DMS153 treated with DMSO at 0.1 percent for 48 hours (cell line): Measurements from ENCODE around the gene RTL10.

ENCODE experiments used
- DNase-seq: peaks from one replicate; lab custom pipeline; 2025; ENCODE audit not compliant: unreplicated experiment; lab: John Stamatoyannopoulos, UW

RTL10 gene, protein sequence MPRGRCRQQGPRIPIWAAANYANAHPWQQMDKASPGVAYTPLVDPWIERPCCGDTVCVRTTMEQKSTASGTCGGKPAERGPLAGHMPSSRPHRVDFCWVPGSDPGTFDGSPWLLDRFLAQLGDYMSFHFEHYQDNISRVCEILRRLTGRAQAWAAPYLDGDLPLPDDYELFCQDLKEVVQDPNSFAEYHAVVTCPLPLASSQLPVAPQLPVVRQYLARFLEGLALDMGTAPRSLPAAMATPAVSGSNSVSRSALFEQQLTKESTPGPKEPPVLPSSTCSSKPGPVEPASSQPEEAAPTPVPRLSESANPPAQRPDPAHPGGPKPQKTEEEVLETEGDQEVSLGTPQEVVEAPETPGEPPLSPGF

DNA sequence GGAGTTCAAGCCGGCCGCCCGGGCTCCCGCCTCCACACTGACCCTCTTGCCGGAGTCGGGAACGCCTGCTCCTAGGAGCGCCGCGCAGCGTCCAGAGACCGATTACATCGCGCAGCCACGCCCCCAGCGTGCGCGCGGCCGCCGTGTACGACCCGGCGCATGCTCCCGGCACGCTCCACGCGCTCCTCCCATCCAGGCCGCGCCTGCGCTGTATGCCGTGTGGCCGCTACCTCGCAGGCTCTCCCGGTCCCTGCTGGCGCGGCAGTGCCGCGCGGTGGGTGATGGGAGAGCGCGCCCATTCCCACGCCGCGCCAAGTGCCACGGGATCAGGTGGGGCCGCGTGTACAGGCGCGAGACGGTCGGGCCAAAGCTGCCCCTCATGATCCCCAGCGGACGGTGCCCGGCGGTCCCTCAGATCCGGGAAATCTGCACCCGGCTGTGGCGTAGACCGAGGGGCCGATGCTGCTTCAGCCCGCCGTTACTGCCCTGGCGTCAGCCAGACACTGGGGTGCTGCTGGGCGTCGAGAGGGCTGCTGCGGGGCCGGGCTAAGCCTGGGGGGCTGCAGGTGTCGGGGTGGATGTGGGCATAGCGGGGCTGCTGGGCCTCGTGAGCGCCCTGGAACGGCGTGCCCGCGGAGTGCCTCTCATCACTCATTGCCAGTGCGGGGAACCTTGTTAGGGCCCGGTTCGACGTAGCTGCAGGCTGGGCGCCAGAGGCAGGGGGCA lies at the start of gene RTL10, which contains the start of gene GNB1L:
TSS of gene RTL10 (minus strand) at position 97 of the 726 bp plus-strand sequence. CDS start 2,613 bp downstream, outside the sequence.
TSS of gene GNB1L (minus strand) at position 97 of the 726 bp plus-strand sequence. CDS start 33,519 bp downstream, outside the sequence.
- peak; percentile 92 for DNase-seq

DNA sequence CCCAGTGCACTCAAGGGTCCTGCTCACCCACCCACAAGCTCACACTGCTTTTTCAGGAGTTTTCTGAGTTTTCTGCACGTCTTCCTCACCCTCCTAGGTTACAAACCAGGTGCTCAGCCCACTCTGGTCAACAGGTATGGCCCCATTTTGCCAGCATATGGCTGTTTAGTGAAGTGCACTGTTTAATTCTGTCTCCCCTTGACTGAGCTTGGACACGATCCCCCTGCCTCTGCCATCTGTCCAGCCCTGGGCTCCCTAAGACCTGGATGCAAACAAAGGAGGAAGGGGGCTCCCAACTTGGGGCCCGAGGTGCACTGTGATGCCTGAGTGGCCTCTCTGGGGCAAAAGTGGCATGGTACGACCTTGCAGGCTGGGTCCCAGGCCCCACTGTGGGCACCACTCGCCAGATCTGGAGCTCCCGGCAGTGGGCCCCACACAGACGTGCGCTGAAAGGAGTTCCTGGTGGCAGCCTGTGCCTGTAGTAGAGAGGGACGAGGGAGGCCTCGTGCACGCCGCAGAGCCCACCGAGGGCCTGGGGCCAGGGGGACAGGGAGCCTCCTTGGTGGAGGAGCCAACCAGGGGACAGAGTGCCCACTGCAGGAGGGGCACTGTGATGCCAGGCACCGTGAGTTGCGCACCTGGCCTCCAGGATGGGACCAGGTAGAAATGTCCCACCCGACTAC lies 49.6 kb upstream of the RTL10 start:
- DNase-seq: no peak

DNA sequence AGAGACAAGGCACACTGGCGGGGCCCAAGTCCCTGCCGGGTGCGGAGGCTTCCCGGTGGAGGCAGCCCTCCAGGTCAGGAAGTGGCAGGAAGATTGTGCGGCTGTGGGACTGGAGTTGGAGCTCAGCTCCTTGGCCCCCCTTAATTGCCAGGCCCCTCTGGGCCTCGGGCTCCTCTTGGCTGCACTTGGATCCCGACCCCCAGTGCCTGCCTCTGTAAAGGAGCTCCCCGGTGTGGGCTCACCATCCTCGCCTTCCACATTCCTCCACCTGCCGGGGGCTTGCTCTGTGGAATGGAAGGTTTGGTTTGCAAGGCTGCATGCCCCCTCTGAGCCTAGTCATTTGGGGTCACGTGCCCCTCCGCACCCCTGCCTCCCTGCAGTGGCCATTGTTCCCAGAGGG lies 48.8 kb upstream of the RTL10 start:
- no peak for DNase-seq

DNA sequence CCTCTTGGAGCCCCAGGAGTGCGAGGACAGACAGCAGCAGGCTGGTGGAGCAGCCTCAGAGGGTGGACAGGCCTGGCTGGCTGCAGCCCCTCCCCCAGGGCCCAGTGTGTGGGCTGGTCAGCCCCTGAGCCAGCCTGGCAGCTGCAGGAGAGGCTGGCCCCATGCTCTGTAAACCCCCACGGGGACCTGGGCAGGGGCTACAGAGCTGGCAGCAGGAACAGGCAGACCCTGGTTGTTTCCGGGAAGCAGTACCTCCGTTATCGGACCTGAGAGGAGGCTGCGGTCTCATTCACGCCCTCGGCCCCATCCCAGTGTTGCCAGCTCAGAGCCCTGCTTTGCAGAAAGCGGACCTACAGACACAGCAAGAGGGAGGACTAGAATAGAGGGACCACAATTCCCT lies 48.4 kb upstream of the RTL10 start:
- no peak for DNase-seq

DNA sequence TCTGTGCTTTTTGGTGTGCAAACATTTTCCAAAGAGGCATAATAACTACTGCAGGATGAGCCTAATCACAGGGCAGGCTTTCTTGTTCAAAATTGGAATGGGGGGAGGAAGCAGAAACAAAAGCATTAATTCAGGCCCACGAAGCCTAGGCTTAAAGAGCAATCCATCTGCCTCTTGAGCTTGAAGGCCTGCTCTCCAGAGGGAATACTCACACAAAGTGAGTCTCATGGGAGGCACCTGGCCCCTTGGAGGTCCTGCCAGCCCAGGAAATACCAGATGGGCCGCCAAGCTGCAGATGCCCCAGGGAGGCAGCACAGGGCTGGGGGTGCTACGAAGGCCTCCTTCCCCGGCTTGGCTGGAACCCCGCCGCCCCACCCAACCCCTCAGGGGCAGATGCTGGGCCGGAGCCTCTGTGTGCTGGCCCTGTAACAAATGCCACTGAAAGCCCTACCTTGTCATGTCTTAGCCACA lies 47.6 kb upstream of the RTL10 start:
- DNase-seq: peak; percentile 53

DNA sequence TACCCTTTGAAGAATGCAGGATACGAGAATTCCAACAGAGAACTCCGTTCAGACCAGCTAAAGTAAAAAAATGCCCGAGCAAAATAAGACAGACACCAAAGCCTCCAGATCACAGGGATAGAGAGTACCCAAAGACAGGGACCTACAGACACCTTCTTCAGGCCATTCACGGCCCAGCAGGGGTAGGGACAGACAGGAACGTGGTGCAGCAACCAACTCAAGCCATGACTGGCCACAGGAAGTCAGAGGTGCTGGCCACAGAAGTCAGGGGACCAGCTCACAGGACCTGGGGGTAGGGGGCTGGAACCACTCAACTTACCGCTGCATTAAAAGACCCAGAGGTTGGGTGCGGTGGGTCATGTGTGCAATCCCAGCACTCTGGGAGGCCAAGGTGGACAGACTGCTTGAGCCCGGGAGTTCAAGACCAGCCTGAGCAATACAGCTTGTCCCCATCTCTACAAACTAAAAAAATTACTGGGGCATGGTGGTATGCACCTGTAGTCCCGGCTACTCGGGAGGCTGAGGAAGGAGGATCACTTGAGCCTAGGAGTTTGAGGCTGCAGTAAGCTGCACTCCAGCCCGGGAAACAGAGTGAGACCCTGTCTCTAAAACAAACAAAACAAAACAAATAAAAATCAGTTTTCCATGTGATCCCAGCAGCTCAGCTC lies 47.0 kb upstream of the RTL10 start:
- no peak for DNase-seq

DNA sequence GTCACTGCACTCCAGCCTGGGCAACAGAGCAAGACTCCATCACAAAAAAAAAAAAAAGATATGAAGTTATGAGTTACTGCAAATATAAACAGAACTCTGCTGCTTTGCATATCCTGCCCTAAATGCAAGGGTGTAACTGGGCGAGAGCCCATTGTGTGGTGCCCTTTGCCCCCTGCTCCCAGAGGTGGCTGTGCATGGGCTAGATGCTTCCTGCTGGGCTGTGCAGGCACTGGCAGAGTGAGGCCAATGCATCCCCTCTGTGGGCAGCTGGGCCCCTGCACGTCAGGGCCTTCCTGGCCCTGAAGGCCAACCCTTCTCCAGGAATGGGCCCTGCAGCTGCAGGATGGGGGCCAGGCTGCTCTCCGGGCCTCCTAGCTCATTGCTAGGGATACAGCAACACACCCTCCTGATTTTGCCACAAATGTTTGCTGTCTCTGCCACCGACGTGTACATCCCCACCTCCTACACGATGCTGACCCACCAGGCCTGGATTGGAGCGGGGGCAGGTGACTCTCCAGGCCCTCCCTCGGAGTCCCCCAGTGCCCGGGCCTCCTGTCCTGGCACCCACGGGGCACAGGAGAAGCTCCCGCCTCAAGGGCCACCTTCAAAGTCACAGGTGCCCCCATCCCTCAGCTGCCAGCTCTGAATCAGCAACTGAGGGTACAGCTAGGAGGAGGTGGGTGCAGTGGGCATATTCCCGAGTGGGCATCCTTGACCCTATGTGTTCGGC lies 46.2 kb upstream of the RTL10 start:
- DNase-seq: no peak

DNA sequence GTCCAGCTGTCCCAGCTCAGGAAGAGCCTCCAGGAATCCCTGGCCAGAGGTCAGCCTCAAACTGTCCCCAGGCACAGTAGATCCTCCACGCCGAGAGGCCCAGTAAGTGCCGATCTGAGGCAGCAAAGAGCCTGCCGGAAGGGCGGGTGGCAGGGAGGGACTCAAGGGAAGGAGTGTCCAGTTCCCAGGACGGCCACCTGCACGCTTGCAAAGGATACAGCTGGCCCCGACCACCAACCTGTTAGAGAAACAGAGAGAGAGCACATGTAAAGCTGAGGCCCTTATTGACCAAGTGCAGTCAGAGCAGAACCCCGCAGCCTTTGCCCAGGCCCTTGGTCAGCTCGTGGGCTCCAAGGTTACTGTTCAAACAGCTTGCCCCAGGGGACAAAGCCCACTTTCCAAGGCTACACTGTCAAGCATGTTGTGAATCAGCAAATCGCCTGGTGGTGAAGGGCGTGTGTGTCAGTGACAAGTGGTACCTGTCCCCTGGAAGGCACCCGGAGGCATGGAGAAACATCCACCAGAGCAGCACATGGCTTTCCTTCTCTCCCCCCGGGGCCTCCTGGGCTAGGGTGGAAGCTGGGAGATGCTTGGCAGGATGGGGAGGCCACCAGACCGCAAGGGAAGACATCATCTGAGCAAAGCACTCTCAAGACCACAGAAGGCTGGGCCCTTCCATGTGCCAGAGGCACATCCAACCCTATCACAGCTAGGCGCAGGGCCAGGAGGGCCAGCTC lies 44.3 kb upstream of the RTL10 start:
- no peak for DNase-seq

DNA sequence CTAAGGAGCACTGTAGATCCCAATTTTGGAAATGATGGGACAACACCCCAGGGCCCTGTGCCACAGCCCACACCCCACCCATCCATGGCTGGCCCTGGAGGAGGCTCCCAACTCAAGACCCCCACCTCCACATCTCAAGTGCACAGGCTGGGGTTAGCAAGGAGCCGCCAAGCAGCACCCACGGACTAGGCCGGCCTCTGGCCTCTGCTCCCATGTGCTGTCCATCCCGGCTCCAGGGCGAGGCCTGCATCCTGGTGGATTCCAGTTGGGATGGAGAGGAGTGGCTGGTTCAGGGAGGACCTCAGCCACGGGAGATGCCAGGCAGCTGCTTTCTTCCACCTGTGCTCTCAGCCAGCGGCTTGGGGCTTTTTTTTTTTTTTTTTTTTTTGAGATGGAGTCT lies 43.5 kb upstream of the RTL10 start:
- no peak for DNase-seq

DNA sequence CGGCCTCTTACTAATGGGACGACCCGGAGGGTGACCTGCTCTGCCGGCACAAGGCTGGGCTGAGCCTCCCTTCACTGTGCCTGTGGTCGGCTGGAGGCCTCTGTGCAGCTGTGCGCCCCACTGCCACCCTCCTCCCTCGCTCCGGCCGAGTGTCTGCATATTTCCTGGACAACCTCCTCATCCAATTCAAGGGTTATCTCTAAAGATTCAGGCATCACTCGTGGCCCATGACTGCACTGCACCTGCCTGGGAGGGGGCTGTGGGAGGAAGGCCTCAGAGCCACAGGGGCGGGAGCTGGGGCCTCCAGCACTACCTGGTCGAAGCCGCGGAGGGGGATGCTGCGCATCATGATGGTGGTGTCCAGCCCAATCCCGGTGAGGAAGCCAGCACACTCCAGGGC lies 43.1 kb upstream of the RTL10 start:
- no peak for DNase-seq

DNA sequence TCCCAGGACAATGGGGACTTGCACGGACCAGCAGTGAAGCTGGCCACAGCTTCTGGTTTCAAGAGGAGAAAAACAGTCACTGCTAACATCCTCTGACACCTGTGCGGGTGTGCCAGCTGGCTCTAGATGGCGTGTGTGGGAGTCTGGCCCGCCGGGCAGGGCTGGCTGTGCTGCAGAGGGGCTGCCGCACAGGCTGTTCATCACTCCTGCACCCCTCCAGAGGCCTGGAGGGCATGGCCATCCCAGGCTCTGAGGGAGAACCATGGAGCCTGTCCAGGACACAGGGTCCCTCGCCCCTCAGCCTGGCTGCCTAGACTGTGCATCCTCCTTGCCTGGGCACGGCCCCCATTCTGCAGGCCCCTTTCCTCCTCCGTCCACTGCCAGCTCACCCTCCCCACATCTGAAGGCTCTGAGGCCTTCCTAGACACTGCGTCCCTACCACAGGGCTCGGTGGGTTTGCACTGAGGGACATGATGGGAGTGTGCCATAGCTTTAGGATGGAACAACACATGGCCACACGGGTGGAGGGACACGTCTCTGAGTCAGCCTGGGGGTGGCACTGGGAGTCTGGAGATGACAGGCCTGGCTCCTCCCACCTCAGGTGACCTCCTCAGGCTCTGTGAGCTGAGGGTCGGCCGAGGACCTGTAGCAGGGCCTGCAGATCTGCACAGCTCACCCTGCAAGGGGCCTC lies 42.1 kb upstream of the RTL10 start:
- no peak for DNase-seq

DNA sequence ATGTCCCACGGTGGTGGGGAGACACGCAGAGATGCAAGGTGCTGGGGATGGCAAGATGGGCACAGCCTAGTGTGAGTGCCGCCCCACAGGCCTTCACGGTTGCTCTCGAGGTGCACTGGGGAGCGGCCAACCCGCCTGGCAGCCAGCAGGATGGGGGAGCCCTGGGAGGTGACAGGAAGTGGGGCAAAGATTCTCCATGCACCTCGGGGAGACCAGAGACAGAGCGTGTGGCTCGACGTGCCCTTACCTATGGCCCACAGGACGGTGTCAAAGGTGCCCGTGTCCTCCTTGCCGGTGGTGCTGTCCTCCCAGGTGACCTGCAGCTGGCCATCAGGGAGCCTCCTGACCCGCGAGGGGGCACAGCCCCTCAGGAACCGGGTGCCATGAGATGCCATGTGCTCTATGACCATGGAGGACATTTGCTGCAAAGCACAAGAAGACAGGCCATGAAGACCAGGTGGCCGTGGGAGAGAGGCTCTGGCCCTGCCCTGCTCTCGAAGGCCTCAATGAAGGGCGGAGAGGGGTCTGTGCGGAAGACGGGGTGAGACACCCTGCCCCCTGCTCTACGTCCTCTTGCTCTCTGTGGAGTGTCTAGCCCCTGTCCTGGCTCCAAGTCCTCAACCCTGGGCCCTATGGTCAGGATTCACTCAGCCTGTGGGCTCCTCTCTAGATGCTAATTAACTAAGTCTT lies 40.6 kb upstream of the RTL10 start:
- no peak for DNase-seq

DNA sequence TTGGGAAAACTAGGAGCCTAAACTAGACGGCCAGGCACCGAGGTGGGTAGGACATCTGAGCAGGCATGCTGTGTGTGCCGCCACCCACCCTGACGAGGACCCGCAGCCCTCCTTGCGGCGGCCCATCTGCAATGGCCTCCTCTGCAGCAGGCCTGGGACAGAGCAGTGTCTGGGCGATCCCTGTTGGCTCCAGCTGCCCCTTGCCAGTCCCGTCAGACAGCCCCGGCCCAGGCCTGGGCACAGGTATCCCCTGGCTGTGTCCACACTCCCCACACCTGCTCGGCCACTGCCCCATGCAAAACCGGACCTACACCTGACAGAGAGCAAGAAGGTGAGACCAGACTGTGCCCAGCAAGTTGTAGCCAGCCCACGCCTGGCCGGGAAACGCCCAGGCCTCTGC lies 38.7 kb upstream of the RTL10 start:
- no peak for DNase-seq

DNA sequence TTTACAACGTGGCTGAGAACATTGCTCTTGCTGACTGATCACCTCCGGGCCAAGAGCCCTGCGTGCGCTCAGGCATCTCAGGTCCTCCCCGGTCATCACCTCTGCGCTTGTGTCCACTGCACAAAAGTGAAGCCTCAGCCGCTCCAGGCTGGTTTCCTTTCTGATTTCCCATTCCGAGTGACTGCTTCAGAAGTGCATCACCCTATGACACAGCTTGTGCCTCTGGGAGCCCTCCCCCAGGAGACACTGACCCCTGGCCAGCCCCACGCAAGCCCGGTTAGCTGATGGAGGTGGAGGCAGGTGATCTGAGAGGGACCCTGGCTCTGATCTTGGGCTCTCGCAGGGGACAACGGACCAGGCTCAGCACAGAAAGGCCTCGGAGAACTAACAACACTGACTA lies 38.3 kb upstream of the RTL10 start:
- no peak for DNase-seq

DNA sequence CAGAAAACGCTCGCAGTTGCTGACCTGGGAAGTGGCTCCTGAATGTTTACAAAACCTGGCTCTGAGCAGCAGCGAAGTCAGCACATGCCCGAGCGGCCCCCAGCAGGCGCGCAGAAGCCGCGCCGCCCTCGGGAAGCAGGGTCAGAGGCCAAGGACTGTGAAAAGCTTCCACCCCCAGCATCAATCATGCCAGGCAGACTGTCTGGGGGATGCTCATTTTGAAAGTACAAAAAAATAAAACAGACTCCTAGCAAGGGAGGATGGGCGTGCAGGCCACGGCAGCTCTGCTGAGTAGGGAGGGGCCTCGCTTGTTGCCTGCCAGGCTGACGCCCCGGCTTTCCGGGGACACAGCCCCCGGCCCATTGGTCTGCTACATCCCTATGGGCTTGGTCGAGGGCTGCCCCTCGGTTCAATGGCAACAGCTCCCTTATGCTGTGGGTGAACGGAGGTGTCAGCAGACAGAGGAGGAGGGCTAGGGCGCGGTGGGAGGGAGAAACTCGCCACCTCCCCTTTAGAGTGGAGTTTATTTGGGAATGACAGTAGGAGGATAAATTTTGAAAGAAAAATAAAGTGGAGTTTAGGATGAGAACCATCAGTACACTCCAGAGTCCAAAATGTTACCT lies 37.7 kb upstream of the RTL10 start:
- DNase-seq: no peak

DNA sequence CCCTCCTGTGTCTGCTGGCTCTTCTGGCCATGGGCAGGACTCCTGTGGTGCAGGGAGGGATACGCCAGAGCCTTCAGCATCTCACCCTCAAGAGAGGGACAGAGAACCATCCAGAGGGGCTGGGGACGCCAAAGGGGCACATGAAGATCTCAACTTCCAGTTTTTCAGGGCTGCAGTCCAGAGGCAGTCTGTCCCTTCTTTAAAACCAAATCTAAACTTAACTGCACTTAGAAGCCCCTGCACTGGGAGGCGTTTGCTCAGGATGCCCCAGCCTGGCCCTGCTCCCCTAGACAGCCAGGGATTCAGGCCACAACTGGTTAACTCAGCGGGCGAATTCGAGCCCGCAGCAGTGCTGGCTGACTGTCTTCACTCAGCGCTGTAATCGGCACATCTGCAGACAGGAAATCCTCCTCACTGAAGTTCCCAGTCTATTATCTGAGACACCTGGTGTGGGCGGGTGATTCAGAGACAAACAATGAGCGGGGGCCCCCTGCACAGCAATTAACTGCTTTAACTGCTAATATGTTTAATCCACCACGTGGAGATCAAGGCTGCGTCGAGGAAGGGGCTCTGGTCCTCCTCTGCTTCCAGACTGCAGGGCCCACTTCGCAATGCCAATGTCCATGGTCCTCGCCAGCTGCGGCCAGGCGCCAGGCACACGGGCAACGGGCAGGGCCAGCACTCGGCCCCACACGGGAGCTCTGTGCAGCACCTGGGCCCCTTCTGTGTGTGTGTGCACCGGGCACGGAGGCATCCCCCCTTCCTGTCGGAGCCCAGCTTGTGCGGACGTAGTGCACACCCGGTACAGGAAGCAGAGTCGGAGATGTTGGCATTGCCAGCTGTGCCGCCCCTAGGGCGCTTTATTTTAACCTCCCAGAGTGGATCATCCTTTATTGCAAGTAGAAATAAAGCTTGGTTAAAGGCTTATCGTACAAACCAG lies 36.9 kb upstream of the RTL10 start:
- peak; percentile 80 for DNase-seq
